HepG2 (cell line): ENCODE data around the gene DLG1. TPM values are rescaled to one million over a fixed set of nuclear protein-coding genes. Genes with fewer than 3 reads are reported as not detected.

Experiments used
- ATAC-seq: fragments of 200-7000 bp; cut with Tn5 transposase; 3 replicates; pipeline ENCODE4 v1.9.1; 2020; ENCODE audit warnings: mild to moderate bottlenecking, moderate library complexity
- BruUV-seq: library from RNA; stranded (reverse); fragments of 400-500 nt; replicated peaks from 2 replicates; lab custom pipeline; 2021; lab: Mats Ljungman, UMichigan
- CTCF ChIA-PET: fragments of 300-600 bp; formaldehyde crosslinking; extraction: SDS; loops from one replicate; lab custom pipeline; 2021; ENCODE audit warnings: low total read pairs, inconsistent platforms, low intra/inter-chr PET ratio; lab: Yijun Ruan, JAX
- POLR2A ChIA-PET: fragments of 350-600 bp; sonication (Branson Sonifier 250); formaldehyde crosslinking; loops from one replicate; lab custom pipeline; 2020; ENCODE audit warnings: antibody characterized with exemption, inconsistent platforms; lab: Yijun Ruan, JAX
- DNase-seq: peaks from one replicate; pipeline ENCODE4 v3.0.0-alpha.2; 2015; ENCODE audit warnings: low spot score
- FAIRE-seq: peaks from 3 replicates; lab custom pipeline; 2011; peaks lifted over from hg19 to GRCh38; lab: Jason Lieb, UNC
- H2AFZ ChIP-seq: one replicate; pipeline ENCODE4 v1.6.1; 2011; ENCODE audit warnings: low read length, inconsistent platforms
- H3K27ac ChIP-seq: fragments of 300-600 bp; 3 replicates; pipeline ENCODE4 v1.8.0; 2011; ENCODE audit warnings: mixed run types, mild to moderate bottlenecking, mixed read lengths, low read length, inconsistent platforms; ENCODE audit not compliant: insufficient read depth; ENCODE audit errors: extremely low read length
- H3K27me3 ChIP-seq, 2 experiments: fragments of 200-600 bp in 1 of 2; 2 replicates in 1 of 2; 3 replicates in 1 of 2; pipeline versions ENCODE4 v1.6.0 to v1.8.0; 2011; ENCODE audit warnings: low read length in 2 of 2, mild to moderate bottlenecking in 2 of 2, moderate library complexity in 2 of 2, inconsistent platforms in 1 of 2; ENCODE audit not compliant: insufficient read depth in 2 of 2, control insufficient read depth in 1 of 2
- H3K36me3 ChIP-seq, 2 experiments: fragments of 200-600 bp in 1 of 2; replicated peaks in 1 of 2; 2 replicates in 1 of 2; 3 replicates in 1 of 2; pipeline versions ENCODE4 v1.5.1 to v1.8.0; 2011; ENCODE audit warnings: low read length in 2 of 2, inconsistent platforms in 1 of 2; ENCODE audit not compliant: insufficient read depth in 2 of 2, control insufficient read depth in 1 of 2
- H3K4me1 ChIP-seq: 2 replicates; pipeline ENCODE4 v1.5.1; 2012; ENCODE audit warnings: low read length, inconsistent platforms; ENCODE audit not compliant: insufficient read depth
- H3K4me2 ChIP-seq: 2 replicates; pipeline ENCODE4 v1.6.0; 2011; ENCODE audit warnings: low read depth, low read length, inconsistent platforms
- H3K4me3 ChIP-seq, 3 experiments: fragments of 200-600 bp in 1 of 3; sonication (generic), shearing (Covaris generic) in 1 of 3; replicated peaks in 1 of 3; 2 replicates each; pipeline ENCODE4 v1.5.1; 2011 to 2016; ENCODE audit warnings: low read length in 3 of 3, inconsistent platforms in 2 of 3, low read depth in 2 of 3, mild to moderate bottlenecking in 2 of 3, control low read depth in 1 of 3, mixed read lengths in 1 of 3; ENCODE audit not compliant: insufficient read depth in 1 of 3
- H3K79me2 ChIP-seq: one replicate; pipeline ENCODE4 v1.6.1; 2011; ENCODE audit warnings: low read length, inconsistent platforms; ENCODE audit not compliant: insufficient read depth
- H3K9ac ChIP-seq: 2 replicates; pipeline ENCODE4 v1.6.0; 2011; ENCODE audit warnings: mild to moderate bottlenecking, low read depth, low read length, inconsistent platforms; ENCODE audit not compliant: insufficient read depth
- H3K9me3 ChIP-seq: 2 replicates; pipeline ENCODE4 v1.5.1; 2012; ENCODE audit warnings: mild to moderate bottlenecking, low read length
- H4K20me1 ChIP-seq: 2 replicates; pipeline ENCODE4 v1.6.0; 2011; ENCODE audit warnings: inconsistent platforms, mild to moderate bottlenecking, low read length, moderate library complexity; ENCODE audit not compliant: insufficient read depth
- CENPX ChIP-seq: sonication (generic); formaldehyde crosslinking; IDR thresholded peaks from 2 replicates; pipeline ENCODE4 v1.9.0; 2021; ENCODE audit warnings: mild to moderate bottlenecking, missing genetic modification reagents, moderate library complexity
- PHB2 ChIP-seq: fragments of 450-650 bp; IDR thresholded peaks from 2 replicates; pipeline ENCODE4 v1.6.1; 2018; ENCODE audit not compliant: partially characterized antibody
- RBFOX2 ChIP-seq: fragments of 200-400 bp; formaldehyde crosslinking; IDR thresholded peaks from 2 replicates; pipeline ENCODE4 v1.6.1; 2017; ENCODE audit warnings: low read depth, mild to moderate bottlenecking, low read length
- SOX13 ChIP-seq, 3 experiments: fragments of 450-650 bp in 1 of 3; sonication (generic) in 1 of 3; formaldehyde crosslinking in 1 of 3; IDR thresholded peaks in 2 of 3; conservative IDR thresholded peaks in 1 of 3; 2 replicates each; pipeline versions ENCODE4 v1.5.0 to v1.6.1; 2016 to 2020; ENCODE audit warnings: antibody characterized with exemption in 1 of 3, mild to moderate bottlenecking in 1 of 3, missing compliant biosample characterization in 1 of 3, missing genetic modification reagents in 1 of 3, moderate library complexity in 1 of 3
- SOX5 ChIP-seq: IDR thresholded peaks from 2 replicates; pipeline ENCODE4 v1.6.1; 2016; ENCODE audit warnings: borderline replicate concordance
- TCF12 ChIP-seq, 2 experiments: fragments of 450-650 bp in 1 of 2; sonication (generic) in 1 of 2; formaldehyde crosslinking in 1 of 2; IDR thresholded peaks; 2 replicates each; pipeline versions ENCODE4 v1.6.1 to v1.8.0; 2017 to 2022; ENCODE audit warnings: antibody characterized with exemption in 1 of 2, mild to moderate bottlenecking in 1 of 2, missing genetic modification reagents in 1 of 2, moderate library complexity in 1 of 2
- ZNF205 ChIP-seq: IDR thresholded peaks from 2 replicates; pipeline ENCODE4 v1.6.1; 2018; ENCODE audit warnings: missing biosample characterization, missing genetic modification reagents
- ZNF543 ChIP-seq: sonication (generic); formaldehyde crosslinking; IDR thresholded peaks from 2 replicates; pipeline ENCODE4 v1.4.0; 2020; ENCODE audit warnings: mild to moderate bottlenecking, missing genetic modification reagents
- ZNF672 ChIP-seq: sonication (generic); formaldehyde crosslinking; IDR thresholded peaks from 2 replicates; pipeline ENCODE4 v1.8.1; 2022; ENCODE audit warnings: missing genetic modification reagents
- WGBS: methylation state at CpG from one replicate; pipeline ENCODE4 v1.1.6; 2017; ENCODE audit warnings: low lambda C conversion rate; 5-methylcytosine and 5-hydroxymethylcytosine counted together
- in situ Hi-C: cut with HindIII; loops from 2 replicates; pipeline ENCODE4 v1.10.0; 2017; ENCODE audit warnings: low pct_unique_long_range_greater_than_20kb; ENCODE audit not compliant: extremely low pct_ligation_motif_present
- intact Hi-C: fragments of 100-400 bp; cut with micrococcal nuclease; formaldehyde crosslinking; loops from one replicate; pipeline ENCODE4 v1.10.0; 2022; ENCODE audit not compliant: unreplicated experiment
- polyA plus RNA-seq, 8 experiments: library from polyadenylated mRNA; depleted of rRNA in 3 of 8; stranded (reverse) in 7 of 8; unstranded in 1 of 8; fragments of >200 nt; fragmentation: Illumina TruSeq in 4 of 8; extraction: Trizol in 4 of 8; gene quantifications; 2 replicates each; pipeline versions ENCODE4 v1.2.1 to v1.2.3, GENCODE V29; 2011 to 2016; ENCODE audit warnings: low read depth in 4 of 8, missing spikeins in 1 of 8, mixed read lengths in 1 of 8; ENCODE audit not compliant: insufficient read depth in 1 of 8
- total RNA-seq, 5 experiments: library from RNA; depleted of rRNA; stranded (reverse); fragments of >200 nt; fragmentation: Illumina TruSeq; extraction: Trizol; gene quantifications; 2 replicates each; pipeline ENCODE4 v1.2.3, GENCODE V29; 2016; ENCODE audit warnings: low read depth in 1 of 5
- TF ChIP-seq, protein P1 (sequence below): sonication (generic); formaldehyde crosslinking; IDR thresholded peaks from 2 replicates; pipeline ENCODE4 v1.5.1; 2020; ENCODE audit warnings: missing genetic modification reagents, mild to moderate bottlenecking, borderline replicate concordance

DLG1 gene
- total and polyA plus RNA-seq, 2 of the 13 experiments (the other 11 are each of a cell fraction or from before 2014, with no cell fraction given): 30.5 to 104 TPM

DNA sequence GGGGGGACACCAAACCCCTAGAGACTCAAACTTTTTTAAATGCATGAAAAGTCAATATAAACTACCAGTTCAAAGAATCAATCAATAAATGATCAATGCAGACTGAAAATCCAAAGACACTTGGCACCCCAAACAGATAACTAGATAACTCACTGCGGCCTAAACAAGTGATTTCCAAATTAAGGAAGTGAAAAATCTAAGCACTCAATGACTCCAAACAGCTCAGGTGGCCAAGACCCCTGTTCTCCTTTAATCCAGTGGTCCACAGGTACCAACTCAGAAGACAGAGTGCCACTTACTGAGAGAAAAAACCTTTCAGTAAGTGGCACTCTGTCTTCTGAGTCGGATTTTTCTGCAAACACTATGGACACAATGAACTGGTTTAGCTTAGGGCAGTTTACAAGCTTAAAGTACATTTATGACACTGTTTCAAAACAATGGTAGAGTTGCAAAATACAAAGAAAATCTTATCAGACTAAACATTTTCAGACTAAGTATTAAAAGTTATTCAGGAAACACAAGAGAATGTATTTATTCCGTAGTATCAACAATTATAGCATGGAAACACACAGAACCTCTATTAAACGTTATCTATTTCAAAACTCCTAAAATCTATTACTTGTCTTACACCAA is 4.7 kb downstream of the DLG1 start:
- no peak for DNase-seq
- peak overlapping the region in 1 of 3 experiments; percentile 35; a peak in 3 of 6 replicates for H3K4me3 ChIP-seq
- peaks cover 58% of the 10 kb centered on the region for H3K4me1 ChIP-seq
- no peak overlapping the region for H3K9ac ChIP-seq
- no peak overlapping the region for H2AFZ ChIP-seq
- no peaks in the 10 kb centered on the region; a peak in 1 of 5 replicates for H3K27me3 ChIP-seq
- BruUV-seq: no TSS peak
- no peaks in the 10 kb centered on the region for H3K9me3 ChIP-seq
- H3K79me2 ChIP-seq: peaks cover 86% of the 10 kb centered on the region
- in situ Hi-C loops (loop anchor here (10.0 kb wide), 1 partner anchor 211 kb away; no protein-coding TSS in a partner anchor), intact Hi-C loops (no loop called here)
- POLR2A ChIA-PET: interaction anchor here (0.6 to 2.1 kb wide), 3 partner anchors 71 to 132 kb away, joined by 4 to 11 read pairs (median 9); no protein-coding TSS in a partner anchor
- peaks cover 28% of the 10 kb centered on the region for H4K20me1 ChIP-seq
- H3K27ac ChIP-seq: no peak overlapping the region
- FAIRE-seq: no peak
- H3K36me3 ChIP-seq: peaks cover 3 to 30% of the 10 kb centered on the region in 2 experiments
- TF ChIP-seq ZNF205 (CRISPR knock-in tag) (no peak), ZNF543 (CRISPR knock-in tag) (no peak), CENPX (CRISPR knock-in tag) (no peak), ZNF672 (no peak), SOX13 (IDR thresholded peaks at IDR 0.05) (no peak), SOX13 (CRISPR knock-in tag; conservative IDR thresholded peaks at IDR 0.05 in 1 of 2, IDR thresholded peaks at IDR 0.05 in 1 of 2) (peak in 1 of 2 experiments; percentile 62; a peak in 1 of 4 replicates), RBFOX2 (peak; percentile 26; the same call in 1 of the 2 replicates), TCF12 (IDR thresholded peaks at IDR 0.05) (no peak), TCF12 (CRISPR knock-in tag; IDR thresholded peaks at IDR 0.05) (no peak), PHB2 (no peak), SOX5 (CRISPR knock-in tag) (peak; percentile 42; the same call in 1 of the 2 replicates)
- TF ChIP-seq, protein P1, sequence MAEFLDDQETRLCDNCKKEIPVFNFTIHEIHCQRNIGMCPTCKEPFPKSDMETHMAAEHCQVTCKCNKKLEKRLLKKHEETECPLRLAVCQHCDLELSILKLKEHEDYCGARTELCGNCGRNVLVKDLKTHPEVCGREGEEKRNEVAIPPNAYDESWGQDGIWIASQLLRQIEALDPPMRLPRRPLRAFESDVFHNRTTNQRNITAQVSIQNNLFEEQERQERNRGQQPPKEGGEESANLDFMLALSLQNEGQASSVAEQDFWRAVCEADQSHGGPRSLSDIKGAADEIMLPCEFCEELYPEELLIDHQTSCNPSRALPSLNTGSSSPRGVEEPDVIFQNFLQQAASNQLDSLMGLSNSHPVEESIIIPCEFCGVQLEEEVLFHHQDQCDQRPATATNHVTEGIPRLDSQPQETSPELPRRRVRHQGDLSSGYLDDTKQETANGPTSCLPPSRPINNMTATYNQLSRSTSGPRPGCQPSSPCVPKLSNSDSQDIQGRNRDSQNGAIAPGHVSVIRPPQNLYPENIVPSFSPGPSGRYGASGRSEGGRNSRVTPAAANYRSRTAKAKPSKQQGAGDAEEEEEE (CRISPR knock-in tag): no peak
- WGBS: 56% methylated on average over 4 of the region's 4 CpGs
- no peak for ATAC-seq
- H3K4me2 ChIP-seq: peak overlapping the region; percentile 89
- CTCF ChIA-PET: no interaction called here
